RWPE2 (cell line): ENCODE results near the gene FNDC3B.

ENCODE experiments used
- ATAC-seq: fragments of 200-7000 bp; cut with Tn5 transposase; 3 replicates; pipeline ENCODE4 v1.9.1; 2021; ENCODE audit warnings: low read depth
- DNase-seq: peaks from one replicate; pipeline ENCODE4 v3.0.0-alpha.2; 2020; ENCODE audit warnings: low spot score
- H3K27ac ChIP-seq: fragments of 450-650 bp; 2 replicates; pipeline ENCODE4 v1.5.1; 2017; ENCODE audit warnings: mild to moderate bottlenecking; ENCODE audit not compliant: poor library complexity, severe bottlenecking
- H3K27me3 ChIP-seq: fragments of 250-450 bp; sonication (Bioruptor Pico); 2 replicates; pipeline ENCODE4 v1.5.1; 2021; ENCODE audit warnings: mild to moderate bottlenecking, moderate library complexity; ENCODE audit not compliant: insufficient read depth, poor library complexity, severe bottlenecking
- H3K36me3 ChIP-seq: fragments of 250-450 bp; sonication (Bioruptor Pico); 2 replicates; pipeline ENCODE4 v1.5.1; 2020; ENCODE audit warnings: low read depth, mild to moderate bottlenecking, moderate library complexity
- H3K4me1 ChIP-seq: fragments of 250-450 bp; sonication (Bioruptor Pico); 2 replicates; pipeline ENCODE4 v1.5.1; 2021; ENCODE audit warnings: mild to moderate bottlenecking, moderate library complexity; ENCODE audit not compliant: insufficient read depth, poor library complexity, severe bottlenecking
- H3K4me3 ChIP-seq: fragments of 250-450 bp; sonication (Bioruptor Pico); 2 replicates; pipeline ENCODE4 v1.5.1; 2021; ENCODE audit warnings: mild to moderate bottlenecking, moderate library complexity; ENCODE audit not compliant: severe bottlenecking
- H3K9me3 ChIP-seq: fragments of 250-450 bp; sonication (Bioruptor Pico); 2 replicates; pipeline ENCODE4 v1.5.1; 2021; ENCODE audit warnings: mild to moderate bottlenecking, moderate library complexity; ENCODE audit not compliant: severe bottlenecking
- TF ChIP-seq, protein P1 (sequence below): fragments of 450-650 bp; IDR thresholded peaks from one replicate; pipeline ENCODE4 v1.5.1; 2017; ENCODE audit warnings: mild to moderate bottlenecking, moderate library complexity; ENCODE audit not compliant: poor library complexity, severe bottlenecking

FNDC3B gene

DNA sequence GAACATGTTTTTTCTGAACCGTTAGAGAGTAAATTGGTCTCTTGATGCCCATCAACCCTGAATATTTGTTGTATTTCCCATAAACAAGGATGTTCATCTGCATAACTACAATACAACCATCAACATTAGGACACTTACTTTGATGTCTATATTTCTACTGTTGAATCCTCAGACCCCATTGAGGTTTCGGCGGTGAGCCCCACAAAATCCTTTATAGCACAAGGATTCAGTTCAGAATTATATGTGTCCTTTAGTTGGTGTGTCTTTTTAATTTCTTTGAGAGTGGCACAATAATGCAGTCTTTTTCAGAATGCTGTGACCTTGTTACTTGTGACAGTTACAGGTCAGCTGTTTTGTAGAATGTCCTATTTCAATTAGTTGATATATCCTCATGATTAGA is 158.0 kb downstream of the FNDC3B start:
- Histone ChIP-seq H3K9me3 (no peaks in the 10 kb centered on the region), H3K36me3 (no peaks in the 10 kb centered on the region), H3K4me3 (no peak overlapping the region), H3K4me1 (peaks cover 18% of the 10 kb centered on the region), H3K27ac (no peak overlapping the region), H3K27me3 (no peaks in the 10 kb centered on the region)
- DNase-seq (no peak), ATAC-seq (no peak)
- TF ChIP-seq, protein P1, sequence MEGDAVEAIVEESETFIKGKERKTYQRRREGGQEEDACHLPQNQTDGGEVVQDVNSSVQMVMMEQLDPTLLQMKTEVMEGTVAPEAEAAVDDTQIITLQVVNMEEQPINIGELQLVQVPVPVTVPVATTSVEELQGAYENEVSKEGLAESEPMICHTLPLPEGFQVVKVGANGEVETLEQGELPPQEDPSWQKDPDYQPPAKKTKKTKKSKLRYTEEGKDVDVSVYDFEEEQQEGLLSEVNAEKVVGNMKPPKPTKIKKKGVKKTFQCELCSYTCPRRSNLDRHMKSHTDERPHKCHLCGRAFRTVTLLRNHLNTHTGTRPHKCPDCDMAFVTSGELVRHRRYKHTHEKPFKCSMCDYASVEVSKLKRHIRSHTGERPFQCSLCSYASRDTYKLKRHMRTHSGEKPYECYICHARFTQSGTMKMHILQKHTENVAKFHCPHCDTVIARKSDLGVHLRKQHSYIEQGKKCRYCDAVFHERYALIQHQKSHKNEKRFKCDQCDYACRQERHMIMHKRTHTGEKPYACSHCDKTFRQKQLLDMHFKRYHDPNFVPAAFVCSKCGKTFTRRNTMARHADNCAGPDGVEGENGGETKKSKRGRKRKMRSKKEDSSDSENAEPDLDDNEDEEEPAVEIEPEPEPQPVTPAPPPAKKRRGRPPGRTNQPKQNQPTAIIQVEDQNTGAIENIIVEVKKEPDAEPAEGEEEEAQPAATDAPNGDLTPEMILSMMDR: no peak

DNA sequence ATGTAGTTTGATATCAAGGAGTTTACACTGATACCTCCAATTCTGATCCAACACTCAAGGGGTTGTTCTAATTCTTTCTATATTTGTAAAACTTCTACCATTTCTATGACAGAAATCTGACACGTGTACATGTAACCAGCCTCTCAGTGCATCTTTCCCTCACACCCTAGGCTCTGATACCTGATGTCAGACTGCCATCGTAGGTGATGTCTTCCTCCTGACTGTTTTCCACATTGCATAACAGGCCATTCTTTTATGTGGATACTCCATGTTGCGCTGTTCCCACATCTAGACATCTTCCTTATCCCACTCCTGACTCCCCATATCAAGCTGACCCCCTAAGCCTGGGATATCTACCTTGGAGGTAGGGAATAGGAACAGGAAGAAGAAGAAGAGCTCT is 159.1 kb downstream of the FNDC3B start:
- H3K4me3 ChIP-seq: no peak overlapping the region
- no peaks in the 10 kb centered on the region for H3K9me3 ChIP-seq
- no peak overlapping the region for H3K27ac ChIP-seq
- DNase-seq (no peak), ATAC-seq (no peak)
- H3K36me3 ChIP-seq: no peaks in the 10 kb centered on the region
- H3K27me3 ChIP-seq: no peaks in the 10 kb centered on the region
- TF ChIP-seq, protein P1: no peak
- peaks cover 13% of the 10 kb centered on the region for H3K4me1 ChIP-seq

DNA sequence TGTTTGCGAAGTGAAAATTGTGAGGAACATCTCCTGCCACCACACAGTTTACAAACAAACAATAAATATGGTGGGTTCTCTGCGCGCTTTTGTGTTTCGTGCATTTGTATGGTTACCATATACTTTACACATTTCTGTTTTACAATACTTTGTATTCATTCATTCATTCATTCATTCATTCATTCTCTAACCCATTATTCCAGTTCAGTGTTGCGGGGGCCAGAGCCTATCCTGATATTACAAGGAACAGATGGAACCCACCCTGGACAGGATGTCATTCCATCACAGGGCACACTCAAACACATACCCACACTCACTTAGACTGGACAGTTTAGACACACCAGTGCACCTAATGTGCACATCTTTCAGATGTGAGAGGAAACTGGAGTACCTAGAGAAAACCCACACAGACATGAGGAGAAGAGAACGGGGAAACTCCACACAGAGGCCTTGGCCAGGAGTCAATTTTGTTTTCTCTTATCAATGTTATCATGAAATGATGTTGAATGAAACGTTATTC is 160.5 kb downstream of the FNDC3B start:
- DNase-seq (no peak), ATAC-seq (no peak)
- no peaks in the 10 kb centered on the region for H3K27me3 ChIP-seq
- TF ChIP-seq, protein P1: no peak
- H3K27ac ChIP-seq: no peak overlapping the region
- 0 out of 2 replicates have a peak, but pooled peaks cover under 1% of the 10 kb centered on the region for H3K36me3 ChIP-seq
- H3K4me1 ChIP-seq: peaks cover 6% of the 10 kb centered on the region
- H3K4me3 ChIP-seq: no peak overlapping the region
- no peaks in the 10 kb centered on the region for H3K9me3 ChIP-seq

DNA sequence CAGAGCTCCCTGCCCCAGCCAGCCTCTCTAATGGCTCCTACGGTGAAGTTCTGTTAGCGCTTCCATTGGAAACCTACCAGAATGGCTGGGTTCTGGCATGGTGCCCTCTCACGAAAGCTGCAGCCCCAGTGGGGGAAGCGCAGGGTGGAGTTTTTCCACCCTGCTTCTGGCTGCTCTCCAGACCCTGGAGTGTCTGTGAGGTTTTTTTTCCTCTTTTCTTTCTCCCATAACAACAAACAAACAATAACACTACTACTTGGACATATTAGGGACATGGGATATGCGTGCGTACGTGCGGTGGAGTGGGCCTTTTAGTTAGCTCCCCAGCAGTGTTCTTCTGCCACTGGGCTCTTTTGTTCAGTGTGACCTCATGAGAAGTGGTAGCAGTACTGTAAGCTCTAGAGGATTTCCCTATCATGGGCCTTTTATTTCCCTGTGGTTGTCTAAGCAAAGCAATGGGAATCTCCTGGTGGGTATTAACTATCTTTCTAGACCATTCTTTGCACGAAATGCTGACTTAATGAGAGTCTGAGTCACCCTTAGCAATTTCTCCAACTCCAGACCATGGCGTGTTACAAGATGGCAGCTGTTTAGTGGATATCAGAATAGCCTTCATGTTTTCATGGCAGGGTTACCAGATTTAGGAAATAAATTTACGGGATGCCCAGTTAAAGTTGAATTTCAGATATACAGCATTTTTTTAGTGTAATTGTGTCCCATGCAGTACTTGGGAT is 161.9 kb downstream of the FNDC3B start:
- TF ChIP-seq, protein P1: no peak
- H3K27ac ChIP-seq: peak overlapping the region; percentile 7
- DNase-seq: no peak

DNA sequence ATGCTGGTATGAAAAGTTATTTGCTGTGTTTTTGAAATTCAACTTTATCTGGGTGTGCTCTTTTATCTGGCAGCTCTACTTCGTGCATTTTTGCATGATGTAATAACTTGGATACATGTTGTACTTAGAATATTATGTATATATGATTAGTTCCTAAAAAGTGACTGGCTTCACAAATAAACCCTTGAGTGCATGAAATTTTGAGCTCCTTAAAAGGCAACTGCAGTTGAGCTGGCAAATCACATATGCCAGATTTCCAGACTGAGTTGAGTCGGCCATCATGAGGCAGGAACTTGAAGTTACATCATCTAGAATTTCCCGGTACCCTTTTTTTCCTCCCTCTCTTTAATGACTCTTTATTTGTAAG is 162.5 kb downstream of the FNDC3B start:
- H3K4me1 ChIP-seq: peaks cover 3% of the 10 kb centered on the region
- DNase-seq (no peak), ATAC-seq (no peak; the same call in 2 of the 3 replicates)

More for the DNA sequence above, 161.9 kb downstream of the FNDC3B start:
- Histone ChIP-seq H3K4me3 (no peak overlapping the region), H3K27me3 (no peaks in the 10 kb centered on the region), H3K4me1 (peaks cover 3% of the 10 kb centered on the region), H3K36me3 (peaks cover 6% of the 10 kb centered on the region; the same call in 1 of the 2 replicates), H3K9me3 (no peaks in the 10 kb centered on the region)
- ATAC-seq: peak; percentile 14; the same call in 1 of the 3 replicates

More for the DNA sequence above, 162.5 kb downstream of the FNDC3B start:
- H3K4me3 ChIP-seq: no peak overlapping the region
- peak overlapping the region; percentile 7 for H3K27ac ChIP-seq
- H3K36me3 ChIP-seq: peaks cover 6% of the 10 kb centered on the region; the same call in 1 of the 2 replicates
- no peaks in the 10 kb centered on the region for H3K27me3 ChIP-seq
- no peaks in the 10 kb centered on the region for H3K9me3 ChIP-seq
- TF ChIP-seq, protein P1: no peak
